ENCODE results near the gene CRYBB2.
"Not testable (repeated sequence)": the region's sequence is repeated elsewhere in the genome, so short reads cannot be mapped to it uniquely, and the experiment has no call there.

Gene CRYBB2

DNA sequence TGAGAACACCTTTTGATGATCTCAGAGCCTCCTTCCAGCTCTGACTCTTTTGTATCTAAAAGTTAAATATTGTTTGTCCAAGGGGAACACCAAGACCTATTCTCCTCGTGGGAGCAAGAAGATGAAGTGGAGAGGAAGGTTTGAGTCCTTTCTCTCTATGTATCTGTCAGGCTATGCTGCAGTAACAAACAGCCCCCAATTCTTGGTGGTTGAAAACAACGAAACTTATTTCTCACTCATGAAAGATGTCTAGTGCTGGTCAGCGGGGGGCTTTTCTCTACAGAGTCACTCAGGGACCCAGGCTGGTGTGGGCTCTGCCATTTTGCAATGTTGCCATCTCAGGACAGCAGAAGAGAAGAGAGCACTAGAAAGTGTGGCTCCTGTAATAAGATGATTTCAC is 6.2 kb upstream of the CRYBB2 start:
- Histone ChIP-seq H3K27ac (ENCODE audit: insufficient read depth in 1 of 2, low read depth in 1 of 2, low read length in 2 of 2, poor library complexity in 1 of 2, severe bottlenecking in 2 of 2) (no peak overlapping the region), H3K9me3 (ENCODE audit: control extremely low read depth in 1 of 5, control insufficient read depth in 4 of 5, insufficient read depth in 2 of 5, low read depth in 1 of 5, low read length in 4 of 5) (peaks cover 0 to 3% (median 0%) of the 10 kb centered on the region in 5 experiments), H3K4me1 (ENCODE audit: control extremely low read depth in 1 of 4, control insufficient read depth in 4 of 4, insufficient read depth in 4 of 4, low read length in 3 of 4) (no peaks in the 10 kb centered on the region), H3K4me3 (ENCODE audit: control insufficient read depth in 1 of 7, extremely low read depth in 1 of 7, insufficient read depth in 4 of 7, low read depth in 2 of 7, low read length in 6 of 7) (no peak overlapping the region), H3K27me3 (replicated peaks in 2 of 5; ENCODE audit: control insufficient read depth in 4 of 5, insufficient read depth in 5 of 5, low read length in 4 of 5) (peaks cover 0 to 5% (median 0%) of the 10 kb centered on the region in 5 experiments), H3K36me3 (ENCODE audit: control insufficient read depth in 4 of 4, insufficient read depth in 4 of 4, low read length in 3 of 4) (no peaks in the 10 kb centered on the region)
- no peak for DNase-seq
- 90% methylated on average over 3 of the region's 3 CpGs for WGBS (ENCODE audit: insufficient coverage)
- CTCF ChIA-PET = interaction anchor here (3.6 kb wide), 1 partner anchor 12 kb away, joined by 13 read pairs; no protein-coding TSS in a partner anchor
- POLR2A ChIA-PET = no interaction called here

DNA sequence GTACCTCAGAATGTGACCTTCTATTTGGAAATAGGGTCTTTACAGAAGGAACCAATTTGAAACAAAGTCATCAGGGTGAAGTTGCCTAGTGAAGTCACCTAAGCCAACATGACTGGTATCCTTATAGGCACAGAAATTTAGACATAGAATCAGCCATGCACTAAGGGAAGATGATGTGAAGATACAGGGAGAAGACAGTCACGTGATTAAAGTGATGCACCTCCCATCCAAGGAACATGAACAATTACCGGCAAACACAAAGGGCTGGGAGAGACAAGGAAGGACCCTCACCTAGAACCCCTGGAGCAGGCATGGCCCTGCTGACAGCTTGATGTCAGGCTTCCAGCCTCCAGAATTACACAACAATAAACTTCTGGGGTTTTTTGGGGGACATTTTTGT is 3.2 kb upstream of the CRYBB2 start:
- ChIA-PET CTCF (interaction anchor here (1.3 kb wide), 1 partner anchor 14 kb away, joined by 3 read pairs; no protein-coding TSS in a partner anchor), POLR2A (no interaction called here)
- Histone ChIP-seq H3K27ac (ENCODE audit: insufficient read depth in 1 of 2, low read depth in 1 of 2, low read length in 2 of 2, poor library complexity in 1 of 2, severe bottlenecking in 2 of 2) (no peak overlapping the region), H3K27me3 (replicated peaks in 2 of 5; ENCODE audit: control insufficient read depth in 4 of 5, insufficient read depth in 5 of 5, low read length in 4 of 5) (peaks cover 0 to 22% (median 3%) of the 10 kb centered on the region in 5 experiments), H3K36me3 (ENCODE audit: control insufficient read depth in 4 of 4, insufficient read depth in 4 of 4, low read length in 3 of 4) (no peaks in the 10 kb centered on the region), H3K9me3 (ENCODE audit: control extremely low read depth in 1 of 5, control insufficient read depth in 4 of 5, insufficient read depth in 2 of 5, low read depth in 1 of 5, low read length in 4 of 5) (peaks cover 0 to 3% (median 0%) of the 10 kb centered on the region in 5 experiments), H3K4me3 (ENCODE audit: control insufficient read depth in 1 of 7, extremely low read depth in 1 of 7, insufficient read depth in 4 of 7, low read depth in 2 of 7, low read length in 6 of 7) (no peak overlapping the region), H3K4me1 (ENCODE audit: control extremely low read depth in 1 of 4, control insufficient read depth in 4 of 4, insufficient read depth in 4 of 4, low read length in 3 of 4) (no peaks in the 10 kb centered on the region)
- DNase-seq = no peak
- WGBS (ENCODE audit: insufficient coverage) = 80% methylated on average over 1 of the region's 2 CpGs

DNA sequence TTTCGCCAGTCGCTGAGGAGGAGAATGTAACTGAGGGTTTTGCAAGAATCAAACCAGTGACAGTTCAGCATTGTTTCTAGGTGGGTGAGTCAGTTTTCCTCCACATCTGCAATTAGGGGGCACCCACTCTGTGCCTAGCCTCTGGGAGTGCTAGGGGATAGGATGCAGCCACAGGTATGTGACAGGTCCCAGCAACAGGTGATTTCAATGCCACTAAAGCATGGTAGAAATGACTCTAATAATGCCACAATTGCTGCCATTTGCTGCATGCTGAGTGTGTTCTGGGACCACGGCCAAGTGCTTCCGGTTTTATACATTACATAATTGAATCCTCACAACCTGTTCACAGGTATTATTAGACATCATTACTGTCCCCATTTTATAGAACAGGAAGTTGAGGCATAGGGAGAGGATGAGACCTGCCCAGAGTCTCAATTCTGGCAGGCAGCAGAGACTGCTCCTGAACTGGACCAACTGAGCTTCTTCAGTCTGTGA is 556 bp downstream of the CRYBB2 start:
- peaks cover 0 to 38% (median 6%) of the 10 kb centered on the region in 5 experiments for H3K27me3 ChIP-seq (replicated peaks in 2 of 5; ENCODE audit: control insufficient read depth in 4 of 5, insufficient read depth in 5 of 5, low read length in 4 of 5)
- no CpG with 5 or more reads among the region's 4 CpGs for WGBS (ENCODE audit: insufficient coverage)
- ChIA-PET CTCF (interaction anchor here (1.0 kb wide), 1 partner anchor 18 kb away, joined by 4 read pairs; no protein-coding TSS in a partner anchor), POLR2A (no interaction called here)
- H3K36me3 ChIP-seq (ENCODE audit: control insufficient read depth in 4 of 4, insufficient read depth in 4 of 4, low read length in 3 of 4) = no peaks in the 10 kb centered on the region
- no peaks in the 10 kb centered on the region for H3K9me3 ChIP-seq (ENCODE audit: control extremely low read depth in 1 of 5, control insufficient read depth in 4 of 5, insufficient read depth in 2 of 5, low read depth in 1 of 5, low read length in 4 of 5)
- H3K27ac ChIP-seq (ENCODE audit: insufficient read depth in 1 of 2, low read depth in 1 of 2, low read length in 2 of 2, poor library complexity in 1 of 2, severe bottlenecking in 2 of 2) = no peak overlapping the region
- no peaks in the 10 kb centered on the region for H3K4me1 ChIP-seq (ENCODE audit: control extremely low read depth in 1 of 4, control insufficient read depth in 4 of 4, insufficient read depth in 4 of 4, low read length in 3 of 4)
- no peak overlapping the region for H3K4me3 ChIP-seq (ENCODE audit: control insufficient read depth in 1 of 7, extremely low read depth in 1 of 7, insufficient read depth in 4 of 7, low read depth in 2 of 7, low read length in 6 of 7)
- DNase-seq = no peak

DNA sequence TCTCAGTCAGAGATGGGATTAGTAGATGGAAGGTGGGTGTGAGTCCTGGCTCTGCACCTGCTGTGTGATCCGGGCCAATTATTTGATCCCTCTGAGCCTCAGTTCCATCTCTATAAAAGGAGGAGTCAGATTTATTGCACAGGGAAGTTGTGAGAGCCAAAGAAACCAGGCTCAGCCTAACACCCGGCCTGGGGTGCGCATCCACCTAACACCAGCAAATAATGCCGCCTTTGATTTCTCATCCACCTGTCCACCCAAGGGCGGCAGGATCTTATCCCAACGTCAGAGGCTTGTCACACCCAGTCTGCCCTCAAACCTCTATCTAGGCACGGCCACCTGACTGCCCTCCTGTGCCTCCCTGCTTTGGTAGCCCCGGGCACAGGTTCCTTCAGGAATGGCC is 2.4 kb downstream of the CRYBB2 start:
- CTCF ChIA-PET = no interaction called here
- 96% methylated on average over 6 of the region's 8 CpGs for WGBS (ENCODE audit: insufficient coverage)

DNA sequence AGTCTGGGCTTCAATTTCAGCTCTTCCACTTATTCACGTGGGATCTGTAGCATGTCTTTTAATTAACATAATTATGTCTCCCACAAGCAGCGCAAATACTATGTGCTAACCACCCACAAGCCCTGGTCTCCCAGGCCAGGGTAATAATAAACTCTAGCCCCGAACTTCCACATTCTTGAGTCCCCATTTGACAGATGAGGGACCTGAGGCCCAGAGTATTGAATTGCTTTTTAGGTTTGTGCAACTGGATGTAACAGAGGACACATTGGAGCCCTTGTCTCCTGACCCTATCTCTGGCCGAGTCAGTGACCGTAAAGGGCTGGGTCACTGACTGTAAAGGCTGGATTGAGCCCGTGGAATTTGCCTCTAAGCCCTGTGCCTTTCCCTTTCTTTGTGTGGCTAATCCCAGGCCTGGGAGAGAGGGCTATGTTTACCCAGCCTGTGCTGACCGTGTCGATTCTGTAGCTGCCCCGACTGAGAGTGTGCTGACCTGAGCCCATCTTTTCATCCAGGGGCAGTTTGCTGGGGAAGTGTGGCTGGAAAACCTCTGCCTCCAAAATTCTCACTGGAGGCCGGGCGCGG is 3.9 kb downstream of the CRYBB2 start:
- no peak overlapping the region for H3K4me3 ChIP-seq (ENCODE audit: control insufficient read depth in 1 of 7, extremely low read depth in 1 of 7, insufficient read depth in 4 of 7, low read depth in 2 of 7, low read length in 6 of 7)
- no peaks in the 10 kb centered on the region for H3K36me3 ChIP-seq (ENCODE audit: control insufficient read depth in 4 of 4, insufficient read depth in 4 of 4, low read length in 3 of 4)
- H3K27me3 ChIP-seq (replicated peaks in 2 of 5; ENCODE audit: control insufficient read depth in 4 of 5, insufficient read depth in 5 of 5, low read length in 4 of 5) = peaks cover 0 to 42% (median 8%) of the 10 kb centered on the region in 5 experiments
- H3K4me1 ChIP-seq (ENCODE audit: control extremely low read depth in 1 of 4, control insufficient read depth in 4 of 4, insufficient read depth in 4 of 4, low read length in 3 of 4) = no peaks in the 10 kb centered on the region
- ChIA-PET POLR2A (no interaction called here), CTCF (no interaction called here)
- DNase-seq = no peak
- H3K9me3 ChIP-seq (ENCODE audit: control extremely low read depth in 1 of 5, control insufficient read depth in 4 of 5, insufficient read depth in 2 of 5, low read depth in 1 of 5, low read length in 4 of 5) = no peaks in the 10 kb centered on the region
- 89% methylated on average over 7 of the region's 12 CpGs for WGBS (ENCODE audit: insufficient coverage)
- no peak overlapping the region for H3K27ac ChIP-seq (ENCODE audit: insufficient read depth in 1 of 2, low read depth in 1 of 2, low read length in 2 of 2, poor library complexity in 1 of 2, severe bottlenecking in 2 of 2)

More for the DNA sequence above, 2.4 kb downstream of the CRYBB2 start:
- Histone ChIP-seq H3K36me3 (ENCODE audit: control insufficient read depth in 4 of 4, insufficient read depth in 4 of 4, low read length in 3 of 4) (no peaks in the 10 kb centered on the region), H3K27ac (ENCODE audit: insufficient read depth in 1 of 2, low read depth in 1 of 2, low read length in 2 of 2, poor library complexity in 1 of 2, severe bottlenecking in 2 of 2) (no peak overlapping the region), H3K9me3 (ENCODE audit: control extremely low read depth in 1 of 5, control insufficient read depth in 4 of 5, insufficient read depth in 2 of 5, low read depth in 1 of 5, low read length in 4 of 5) (no peaks in the 10 kb centered on the region), H3K4me1 (ENCODE audit: control extremely low read depth in 1 of 4, control insufficient read depth in 4 of 4, insufficient read depth in 4 of 4, low read length in 3 of 4) (no peaks in the 10 kb centered on the region), H3K27me3 (replicated peaks in 2 of 5; ENCODE audit: control insufficient read depth in 4 of 5, insufficient read depth in 5 of 5, low read length in 4 of 5) (peaks cover 0 to 40% (median 8%) of the 10 kb centered on the region in 5 experiments), H3K4me3 (ENCODE audit: control insufficient read depth in 1 of 7, extremely low read depth in 1 of 7, insufficient read depth in 4 of 7, low read depth in 2 of 7, low read length in 6 of 7) (no peak overlapping the region)
- POLR2A ChIA-PET = no interaction called here
- no peak for DNase-seq

DNA sequence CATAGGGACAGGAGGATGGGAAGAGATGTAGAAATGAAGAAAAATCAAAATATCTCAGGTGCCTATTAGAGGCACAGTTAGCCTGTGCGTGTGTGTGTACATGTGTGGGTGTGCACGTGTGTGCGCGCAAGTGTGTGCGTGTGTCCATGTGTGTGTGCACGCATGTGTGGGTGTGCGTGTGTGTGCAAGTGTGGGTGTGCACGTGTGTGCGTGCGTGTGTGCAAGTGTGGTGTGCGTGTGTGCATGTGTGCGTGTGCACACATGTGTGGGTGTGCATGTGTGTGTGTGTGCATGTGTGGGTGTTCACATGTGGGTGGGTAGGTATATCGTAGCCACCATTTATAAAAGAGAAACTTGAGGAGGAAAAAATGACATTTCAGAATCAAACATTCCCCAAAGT is 9.4 kb downstream of the CRYBB2 start:
- ChIA-PET CTCF (no interaction called here), POLR2A (no interaction called here)
- Histone ChIP-seq H3K4me1 (ENCODE audit: control extremely low read depth in 1 of 4, control insufficient read depth in 4 of 4, insufficient read depth in 4 of 4, low read length in 3 of 4) (no peaks in the 10 kb centered on the region), H3K4me3 (ENCODE audit: control insufficient read depth in 1 of 7, extremely low read depth in 1 of 7, insufficient read depth in 4 of 7, low read depth in 2 of 7, low read length in 6 of 7) (no peak overlapping the region), H3K9me3 (ENCODE audit: control extremely low read depth in 1 of 5, control insufficient read depth in 4 of 5, insufficient read depth in 2 of 5, low read depth in 1 of 5, low read length in 4 of 5) (no peaks in the 10 kb centered on the region), H3K27me3 (replicated peaks in 2 of 5; ENCODE audit: control insufficient read depth in 4 of 5, insufficient read depth in 5 of 5, low read length in 4 of 5) (peaks cover 2 to 16% (median 6%) of the 10 kb centered on the region in 5 experiments), H3K27ac (ENCODE audit: insufficient read depth in 1 of 2, low read depth in 1 of 2, low read length in 2 of 2, poor library complexity in 1 of 2, severe bottlenecking in 2 of 2) (no peak overlapping the region), H3K36me3 (ENCODE audit: control insufficient read depth in 4 of 4, insufficient read depth in 4 of 4, low read length in 3 of 4) (no peaks in the 10 kb centered on the region)
- no peak for DNase-seq
- 97% methylated on average over 12 of the region's 13 CpGs for WGBS (ENCODE audit: insufficient coverage)

DNA sequence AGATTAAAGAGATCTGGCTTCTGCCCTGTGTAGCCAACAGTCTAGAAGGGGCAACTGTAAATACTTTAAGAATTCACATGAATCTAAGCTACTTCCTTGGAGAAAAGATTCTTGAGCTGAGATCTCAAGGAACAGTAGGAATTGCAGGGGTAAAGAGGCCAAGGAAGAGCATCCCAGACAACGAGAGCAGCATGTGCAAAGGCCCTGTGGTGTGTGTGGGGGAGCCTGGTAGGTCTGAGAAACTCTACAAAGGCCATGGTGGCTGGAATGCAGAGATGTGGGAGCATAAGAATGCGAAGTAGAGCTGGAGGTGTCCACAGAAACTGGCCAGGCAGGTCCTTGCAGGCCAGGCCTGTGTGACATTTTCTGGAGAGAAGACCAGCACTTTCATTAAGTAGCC is 11.3 kb downstream of the CRYBB2 start:
- DNase-seq; H3K4me3 ChIP-seq (ENCODE audit: control insufficient read depth in 1 of 7, extremely low read depth in 1 of 7, insufficient read depth in 4 of 7, low read depth in 2 of 7, low read length in 6 of 7); POLR2A ChIA-PET; H3K4me1 ChIP-seq (ENCODE audit: control extremely low read depth in 1 of 4, control insufficient read depth in 4 of 4, insufficient read depth in 4 of 4, low read length in 3 of 4); CTCF ChIA-PET; H3K9me3 ChIP-seq (ENCODE audit: control extremely low read depth in 1 of 5, control insufficient read depth in 4 of 5, insufficient read depth in 2 of 5, low read depth in 1 of 5, low read length in 4 of 5); H3K36me3 ChIP-seq (ENCODE audit: control insufficient read depth in 4 of 4, insufficient read depth in 4 of 4, low read length in 3 of 4); H3K27ac ChIP-seq (ENCODE audit: insufficient read depth in 1 of 2, low read depth in 1 of 2, low read length in 2 of 2, poor library complexity in 1 of 2, severe bottlenecking in 2 of 2): not testable (repeated sequence)
- WGBS (ENCODE audit: insufficient coverage) = 90% methylated on average over 2 of the region's 2 CpGs
- peaks cover 2 to 12% (median 3%) of the 10 kb centered on the region in 5 experiments for H3K27me3 ChIP-seq (replicated peaks in 2 of 5; ENCODE audit: control insufficient read depth in 4 of 5, insufficient read depth in 5 of 5, low read length in 4 of 5)

Data from common myeloid progenitor, CD34-positive (primary cell).